ENCODE results near the gene BORCS5.
"Not testable (repeated sequence)": the region's sequence is repeated elsewhere in the genome, so short reads cannot be mapped to it uniquely, and the experiment has no call there.

Gene BORCS5

GRCh38 chr12:12492547-12492946 lies 135.7 kb downstream of the BORCS5 start:
- no peak for DNase-seq

DNA sequence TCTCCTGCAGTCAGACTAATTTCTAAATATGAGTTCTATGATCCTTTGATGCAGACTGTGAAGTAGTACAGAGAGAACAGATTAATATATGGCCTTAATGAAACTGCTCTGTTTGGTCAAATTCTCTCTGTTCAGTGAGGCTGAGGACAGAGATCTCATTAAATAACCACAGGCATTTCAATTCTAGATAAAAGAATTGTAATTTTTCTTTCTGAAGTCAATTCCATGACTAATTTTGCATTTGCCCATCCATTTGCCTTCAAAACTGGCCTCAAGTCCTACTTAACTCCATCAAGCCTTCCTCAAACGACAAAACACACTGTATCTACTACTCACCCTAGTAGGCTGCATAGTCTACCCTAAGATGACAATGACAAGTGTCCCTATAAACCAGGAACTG lies 138.7 kb downstream of the BORCS5 start:
- no peak for DNase-seq

DNA sequence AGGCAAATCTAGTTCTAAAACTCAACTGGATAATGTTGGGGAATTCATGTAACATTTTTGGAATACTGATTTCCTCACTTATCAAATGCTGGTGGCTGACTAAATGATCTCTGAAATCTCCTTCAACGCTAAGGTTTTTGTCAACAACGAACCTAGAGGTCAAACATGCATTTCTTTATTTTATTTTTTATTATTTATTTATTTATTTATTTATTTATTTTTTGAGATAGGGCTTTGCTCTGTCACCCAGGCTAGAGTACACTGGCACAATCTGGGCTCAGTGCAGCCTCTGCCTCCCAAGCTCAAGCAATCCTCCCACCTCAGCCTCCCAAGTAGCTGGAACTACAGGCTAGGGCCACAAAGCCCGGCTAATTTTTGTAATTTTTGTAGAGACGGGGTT lies 141.3 kb downstream of the BORCS5 start:
- no peak for DNase-seq

GRCh38 chr12:12499909-12500604 lies 143.2 kb downstream of the BORCS5 start:
- DNase-seq, result no peak

GRCh38 chr12:12501121-12501520 lies 144.2 kb downstream of the BORCS5 start:
- no peak for DNase-seq

- DNase-seq, result not testable (repeated sequence)
Observed at GRCh38 chr12:12502130-12502814, 145.4 kb downstream of the BORCS5 start.

- no peak for DNase-seq
Observed at GRCh38 chr12:12502815-12503151, 145.9 kb downstream of the BORCS5 start.

- DNase-seq, result no peak
Observed at GRCh38 chr12:12503384-12504078, 146.7 kb downstream of the BORCS5 start.

GRCh38 chr12:12505544-12506495 lies 148.9 kb downstream of the BORCS5 start:
- DNase-seq, result no peak

- no peak for DNase-seq
Observed at GRCh38 chr12:12506496-12506890, 149.6 kb downstream of the BORCS5 start.

GRCh38 chr12:12507121-12507520 lies 150.2 kb downstream of the BORCS5 start:
- no peak for DNase-seq

DNA sequence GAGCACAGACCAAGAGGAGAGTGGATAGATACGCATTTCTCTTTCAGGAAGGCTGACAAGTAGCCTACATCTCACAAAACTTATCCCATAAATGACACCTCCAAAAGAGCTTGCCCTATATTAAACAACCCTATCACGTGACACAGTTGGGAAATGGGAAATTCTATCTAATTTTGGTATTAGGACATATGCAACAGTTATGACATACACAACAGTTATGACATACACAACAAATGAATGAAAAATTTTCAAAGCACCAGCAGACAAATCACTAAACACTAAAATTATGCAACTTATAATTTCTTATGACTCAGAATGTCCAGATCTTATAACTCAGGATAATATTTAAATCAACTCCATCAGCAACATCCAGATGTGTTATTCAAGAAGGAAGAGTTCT lies 151.7 kb downstream of the BORCS5 start:
- no peak for DNase-seq

DNA sequence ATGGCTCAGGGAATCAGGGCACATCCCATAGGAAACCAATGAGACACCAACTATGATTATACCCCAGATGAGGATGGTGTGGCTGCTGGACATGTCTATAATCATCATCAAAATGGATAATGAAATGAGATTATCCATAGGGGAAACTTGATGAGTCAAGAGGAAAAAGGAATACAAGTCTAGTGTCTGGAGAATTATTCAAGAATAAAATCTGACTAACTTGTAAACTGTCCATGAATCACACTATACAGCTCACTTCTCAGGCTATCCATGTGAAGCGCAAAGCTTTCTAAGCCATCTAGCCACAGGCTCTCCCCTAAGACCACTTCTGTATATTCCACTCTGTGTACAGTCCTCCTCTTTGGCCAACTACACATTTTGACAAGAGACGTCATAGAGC lies 153.3 kb downstream of the BORCS5 start:
- no peak for DNase-seq

DNA sequence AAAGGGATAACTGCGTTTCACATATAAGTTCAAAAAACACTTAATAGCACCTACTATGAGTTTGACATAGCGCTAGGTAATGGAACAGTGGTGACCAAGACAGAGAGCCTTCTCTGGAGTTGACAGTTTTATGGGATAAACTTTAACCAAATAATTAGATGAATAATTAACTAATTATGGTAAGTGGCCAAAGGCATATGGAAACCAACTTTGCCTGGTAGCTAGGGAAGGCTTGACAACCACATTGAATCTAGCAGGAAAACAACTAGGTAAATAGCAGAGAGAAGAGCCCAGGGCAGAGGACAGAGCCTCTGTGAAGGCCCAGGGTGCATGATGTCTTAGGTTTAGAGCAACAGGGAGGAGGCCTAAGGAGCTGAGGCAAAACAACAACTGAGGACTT lies 153.7 kb downstream of the BORCS5 start:
- DNase-seq, result no peak

DNA sequence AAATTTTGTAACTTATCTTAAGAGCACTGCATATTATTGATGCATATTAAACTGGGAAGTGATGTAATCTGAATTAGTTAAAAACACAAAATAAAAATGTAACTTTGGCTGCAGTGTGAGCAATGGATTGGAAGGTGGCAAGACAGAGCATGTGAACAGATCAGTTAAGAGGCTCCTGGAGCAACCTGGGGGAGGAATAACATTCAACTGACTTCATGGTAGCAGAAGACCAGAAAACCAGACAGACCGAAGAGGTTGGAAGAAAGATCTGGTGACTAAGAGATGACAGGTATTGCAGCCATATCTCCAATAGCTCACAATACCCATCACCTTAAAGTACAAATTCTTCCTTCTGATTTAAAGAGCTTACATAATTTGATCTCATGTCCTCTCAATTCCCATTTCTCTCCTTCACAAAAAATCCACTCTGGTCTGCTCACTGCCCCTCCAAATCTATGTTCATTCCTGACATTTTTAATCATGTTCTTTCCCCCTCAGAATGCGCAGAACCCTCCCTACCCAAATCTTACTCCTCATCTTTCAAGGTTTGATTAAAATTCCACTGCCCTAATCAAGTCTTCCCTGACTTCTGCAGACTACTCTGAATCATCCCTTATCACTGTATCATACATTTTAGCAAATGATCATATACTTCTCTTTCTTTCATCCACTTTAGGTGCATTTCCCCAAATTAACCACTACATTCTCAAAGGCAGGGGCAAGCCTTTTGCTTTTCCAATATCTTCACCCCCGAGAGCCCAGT lies 154.3 kb downstream of the BORCS5 start:
- DNase-seq, result no peak

DNA sequence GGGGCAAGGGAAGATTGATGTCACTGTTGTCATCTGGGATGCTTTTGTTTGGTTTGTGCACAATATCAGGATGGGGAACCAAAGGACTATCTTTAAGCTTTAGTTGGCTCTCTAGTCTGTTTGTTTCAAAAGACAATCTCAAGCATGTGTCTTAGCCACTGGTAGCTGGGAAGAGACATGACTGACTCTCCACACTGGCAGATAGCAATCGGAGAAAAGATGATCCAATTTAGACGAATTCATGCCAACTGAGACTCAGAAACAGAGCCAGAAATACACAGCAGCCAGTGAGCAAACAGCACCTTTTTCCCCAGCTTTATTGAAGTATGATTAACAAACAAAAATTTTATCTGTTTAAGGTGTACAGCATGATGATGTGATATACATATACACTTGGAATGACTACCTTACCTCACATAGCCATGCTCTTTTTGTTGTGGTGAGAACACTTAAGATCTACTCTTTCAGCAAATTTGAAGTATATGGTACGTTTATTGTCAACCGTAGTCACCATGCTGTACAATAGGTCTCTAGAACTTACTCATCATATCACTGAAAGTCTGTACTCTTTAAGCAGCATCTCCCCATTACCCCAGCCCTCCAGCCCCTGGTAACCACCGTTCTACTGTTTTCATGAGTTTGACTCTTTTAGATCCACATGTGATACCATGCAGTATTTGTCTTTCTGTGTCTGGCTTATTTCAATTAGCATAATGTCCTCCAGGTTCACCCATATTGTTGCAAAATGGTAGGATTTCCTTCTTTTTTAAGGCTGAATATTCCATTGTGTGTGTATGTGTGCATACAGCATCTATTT lies 155.2 kb downstream of the BORCS5 start:
- no peak for DNase-seq

GRCh38 chr12:12513416-12514006 lies 156.6 kb downstream of the BORCS5 start:
- DNase-seq, result no peak

GRCh38 chr12:12518464-12518845 lies 161.6 kb downstream of the BORCS5 start:
- no peak for DNase-seq

GRCh38 chr12:12518919-12519318 lies 162.0 kb downstream of the BORCS5 start:
- no peak for DNase-seq

All from activated CD8-positive, alpha-beta memory T cell treated with anti-CD3 and anti-CD28 coated beads, Interleukin-2, amount 50 U/mL, for 48 hours (primary cell).